GM21737 (cell line): Measurements from ENCODE around the gene KRTAP17-1.
"Not testable (repeated sequence)": the region's sequence is repeated elsewhere in the genome, so short reads cannot be mapped to it uniquely, and the experiment has no call there.

ENCODE experiments used
- ATAC-seq: cut with Tn5 transposase; IDR thresholded peaks from one replicate; pipeline ENCODE4 v1.9.1; 2021; ENCODE audit warnings: mild to moderate bottlenecking, moderate library complexity; ENCODE audit not compliant: unreplicated experiment

KRTAP17-1 gene

GRCh38 chr17:41307647-41308046, 7.9 kb downstream of the KRTAP17-1 start:
- ATAC-seq = no peak

DNA sequence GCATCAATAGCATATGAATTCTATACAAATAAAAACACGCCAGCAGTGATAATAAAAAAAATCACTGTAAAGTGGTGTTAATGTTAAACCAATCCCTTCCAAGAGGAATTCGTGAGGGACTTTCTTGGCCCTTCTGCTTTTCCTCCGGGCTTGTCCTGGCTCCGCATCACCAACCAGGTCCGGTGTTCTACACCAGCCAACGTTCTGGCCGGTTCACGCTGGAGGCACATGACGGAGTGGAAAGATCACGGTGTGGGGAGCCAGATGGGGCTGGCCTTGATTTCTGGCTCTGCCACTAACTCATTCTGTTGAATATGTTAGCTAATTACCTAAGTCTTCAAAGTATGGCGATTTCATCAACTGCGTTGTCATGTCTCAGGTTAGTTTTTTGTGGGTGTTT, 11.4 kb downstream of the KRTAP17-1 start:
- ATAC-seq = no peak

DNA sequence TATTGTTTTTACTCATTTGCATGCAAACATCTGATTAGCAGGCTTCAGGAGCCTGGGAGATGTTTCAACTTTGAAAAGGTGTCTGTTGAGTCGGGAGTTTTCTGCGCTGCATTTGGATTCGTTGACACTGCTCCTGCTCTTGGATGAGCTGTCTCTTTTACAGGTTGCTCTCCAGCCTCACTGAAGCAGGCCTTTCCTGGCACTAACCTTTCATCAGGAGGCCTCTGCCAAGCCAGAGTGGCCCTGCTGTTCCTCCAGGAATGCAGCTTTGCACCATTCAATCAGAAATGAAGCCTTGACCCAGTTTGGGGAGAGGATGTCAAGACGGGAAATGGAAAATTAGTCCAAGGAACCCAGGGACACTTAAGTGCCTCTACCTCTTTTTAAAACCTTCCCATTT, 12.5 kb downstream of the KRTAP17-1 start:
- ATAC-seq = no peak

DNA sequence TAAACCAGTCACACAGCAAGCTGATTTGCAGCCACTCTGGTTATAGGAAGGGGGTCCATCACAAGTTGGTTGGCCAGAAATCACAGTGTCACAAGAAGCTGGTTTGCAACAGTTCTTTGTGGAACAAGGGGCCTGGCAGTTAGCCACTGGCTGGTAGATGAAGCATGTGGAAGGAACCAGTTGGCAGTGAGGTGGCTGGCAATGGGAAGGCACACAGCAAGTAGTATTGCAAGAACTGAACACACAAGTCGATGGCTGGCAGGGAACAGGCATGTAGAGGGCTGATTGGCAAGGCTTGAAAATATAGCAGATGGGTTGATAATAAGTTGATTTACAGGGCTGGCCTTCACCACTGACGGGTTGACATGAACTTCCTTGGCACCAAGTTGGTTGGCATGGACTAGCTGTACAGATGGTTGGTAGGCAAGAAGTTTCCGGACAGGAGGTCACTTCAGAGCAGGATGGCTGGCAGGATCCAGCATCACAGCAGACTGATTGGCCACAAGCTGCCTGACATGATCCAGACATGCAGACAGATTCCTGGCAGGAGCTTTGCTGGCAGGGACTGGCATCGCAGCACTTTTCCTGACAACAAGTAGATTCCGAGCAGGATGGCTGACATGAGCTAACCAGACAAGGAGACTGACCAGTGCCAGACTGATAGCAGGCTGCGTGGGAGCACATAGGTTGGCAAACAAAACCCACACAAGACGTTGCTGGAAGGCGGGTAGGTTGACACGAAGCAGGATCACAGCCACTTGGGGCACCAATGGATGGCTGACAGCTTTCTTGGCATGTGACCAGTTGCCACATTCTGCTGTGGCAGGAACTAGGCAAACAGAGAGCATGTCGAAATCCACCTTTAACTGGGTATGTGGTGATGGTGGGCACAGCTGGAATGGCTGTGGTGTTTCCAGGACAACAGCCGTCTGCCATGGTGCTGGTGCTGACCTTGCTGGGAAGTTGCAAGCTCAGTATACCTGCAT, 13.3 kb downstream of the KRTAP17-1 start, which contains the start of gene KRTAP29-1:
Gene KRTAP29-1 (minus strand): TSS at position 936 of the 986 bp plus-strand sequence. CDS start 0 bp downstream, at position 936.
- no peak for ATAC-seq

GRCh38 chr17:41301204-41301790, 14.2 kb downstream of the KRTAP17-1 start:
- ATAC-seq = no peak

GRCh38 chr17:41298458-41299135, 16.9 kb downstream of the KRTAP17-1 start:
- no peak for ATAC-seq

DNA sequence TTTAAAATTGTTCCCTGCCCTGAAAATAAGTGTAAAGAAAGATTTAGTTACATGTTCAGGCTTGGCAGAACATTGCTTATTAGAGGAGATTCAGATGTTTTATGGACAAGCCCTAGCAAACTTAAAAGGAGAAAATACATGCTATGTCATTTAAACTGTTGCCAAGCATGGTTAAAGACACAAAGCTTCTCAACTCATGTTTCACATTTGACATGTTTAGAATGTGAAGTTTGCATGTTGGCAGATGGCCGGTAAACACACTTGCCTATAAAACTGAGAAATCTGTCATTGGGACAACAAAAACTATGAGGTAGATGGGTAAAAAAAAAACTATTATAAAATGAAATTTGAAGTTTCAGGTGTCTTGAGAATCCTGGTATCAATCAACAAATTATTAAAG, 18.7 kb downstream of the KRTAP17-1 start:
- no peak for ATAC-seq

DNA sequence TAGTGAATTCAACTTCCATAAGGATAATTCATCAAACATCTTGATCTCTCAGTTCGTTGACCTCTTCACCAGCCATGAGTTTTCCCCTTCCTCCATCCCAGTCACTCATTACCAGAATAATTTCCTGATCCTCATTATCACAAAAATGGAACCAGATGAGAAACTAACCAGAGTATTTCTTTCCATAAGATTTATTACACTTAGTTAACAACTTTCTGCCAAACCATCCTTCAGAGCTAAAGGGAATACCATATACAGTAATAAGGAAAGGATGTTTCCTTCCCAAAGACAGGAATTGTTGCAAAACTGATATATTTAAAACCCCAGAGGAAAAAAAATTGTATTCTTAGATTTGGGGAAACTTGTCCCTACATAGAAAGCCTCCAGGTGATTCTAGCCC, 21.5 kb downstream of the KRTAP17-1 start:
- ATAC-seq = no peak

DNA sequence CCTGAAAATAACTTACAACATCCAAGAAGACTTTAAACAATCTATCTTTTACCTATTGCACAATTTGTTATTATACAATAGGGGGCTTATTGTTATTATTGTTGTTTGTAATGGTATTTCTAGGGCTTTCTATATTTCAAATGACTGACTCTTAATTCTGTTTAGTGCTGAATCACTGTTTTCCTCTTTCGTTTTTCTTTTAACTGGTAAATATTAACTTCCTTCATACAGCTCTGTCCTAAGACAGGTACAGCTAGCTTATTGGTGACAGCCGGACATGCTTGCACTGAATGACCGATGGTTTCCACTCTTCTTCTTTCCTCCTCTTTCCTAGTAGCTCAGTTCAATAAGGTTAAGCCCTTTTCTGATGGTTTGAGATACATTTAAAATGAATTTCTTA, 28.5 kb downstream of the KRTAP17-1 start:
- ATAC-seq = no peak

DNA sequence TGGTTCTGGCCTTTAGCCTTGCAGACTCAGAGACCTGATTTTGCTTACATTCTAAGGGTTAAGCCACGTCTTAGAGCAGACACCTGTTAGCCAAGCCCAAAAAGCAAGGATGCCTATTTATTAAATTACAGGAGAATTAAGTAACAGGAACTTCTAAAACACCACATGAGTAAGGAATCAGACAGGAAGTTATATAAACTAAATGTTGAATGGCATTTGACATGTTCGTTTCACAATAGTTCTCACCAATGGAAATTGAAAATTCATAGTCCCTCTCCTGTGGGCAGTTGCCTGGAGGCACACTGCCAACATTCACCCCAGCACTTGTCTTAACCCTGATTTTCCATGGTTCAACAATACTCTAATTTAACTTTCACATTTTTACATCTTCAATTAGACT, 31.0 kb downstream of the KRTAP17-1 start:
- no peak for ATAC-seq

GRCh38 chr17:41284043-41284442, 31.5 kb downstream of the KRTAP17-1 start:
- no peak for ATAC-seq

- no peak for ATAC-seq
These were observed 37.1 kb downstream of the KRTAP17-1 start for GRCh38 chr17:41278176-41278955.

DNA sequence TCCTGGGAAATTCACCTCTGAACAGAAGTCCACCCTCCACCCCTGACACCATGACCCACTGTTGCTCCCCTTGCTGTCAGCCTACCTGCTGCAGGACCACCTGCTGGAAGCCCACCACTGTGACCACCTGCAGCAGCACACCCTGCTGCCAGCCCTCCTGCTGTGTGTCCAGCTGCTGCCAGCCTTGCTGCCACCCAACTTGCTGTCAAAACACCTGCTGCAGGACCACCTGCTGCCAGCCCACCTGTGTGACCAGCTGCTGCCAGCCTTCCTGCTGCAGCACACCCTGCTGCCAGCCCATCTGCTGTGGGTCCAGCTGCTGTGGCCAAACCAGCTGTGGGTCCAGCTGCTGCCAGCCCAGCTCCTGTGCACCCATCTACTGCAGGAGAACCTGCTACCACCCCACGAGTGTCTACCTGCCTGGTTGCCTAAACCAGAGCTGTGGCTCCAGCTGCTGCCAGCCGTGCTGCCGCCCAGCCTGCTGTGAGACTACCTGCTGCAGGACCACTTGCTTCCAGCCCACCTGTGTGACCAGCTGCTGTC, 39.8 kb downstream of the KRTAP17-1 start, which contains the start of gene KRTAP9-7:
Gene KRTAP9-7 (plus strand): TSS at position 51 of the 543 bp plus-strand sequence. CDS start 0 bp downstream, at position 51.
- ATAC-seq = not testable (repeated sequence)

- ATAC-seq = no peak
These were observed 43.7 kb downstream of the KRTAP17-1 start for GRCh38 chr17:41271858-41272257.

GRCh38 chr17:41271323-41271722, 44.2 kb downstream of the KRTAP17-1 start:
- ATAC-seq = not testable (repeated sequence)

- no peak for ATAC-seq
These were observed 47.8 kb downstream of the KRTAP17-1 start for GRCh38 chr17:41267711-41268110.

DNA sequence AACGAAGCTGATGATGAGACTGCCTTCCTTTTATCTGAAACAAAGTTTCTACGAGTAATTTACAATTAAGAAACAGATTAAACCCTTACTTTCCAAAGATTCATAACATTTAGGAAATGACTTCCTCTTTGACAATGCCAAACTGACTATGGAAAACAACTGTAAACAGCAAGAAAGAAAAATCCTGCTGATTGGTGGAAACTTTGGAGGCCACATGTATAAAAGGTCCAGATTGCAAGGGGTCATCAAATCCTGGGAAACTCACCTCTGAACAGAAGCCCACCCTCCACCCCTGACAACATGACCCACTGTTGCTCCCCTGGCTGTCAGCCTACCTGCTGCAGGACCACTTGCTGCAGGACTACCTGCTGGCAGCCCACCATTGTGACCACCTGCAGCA, 50.4 kb downstream of the KRTAP17-1 start, which contains the start of gene KRTAP9-6:
Gene KRTAP9-6 (plus strand): TSS at position 301 of the 400 bp plus-strand sequence. CDS start 0 bp downstream, at position 301.
- no peak for ATAC-seq
